ENCODE data around the gene CHRM1.

CHRM1 gene

DNA sequence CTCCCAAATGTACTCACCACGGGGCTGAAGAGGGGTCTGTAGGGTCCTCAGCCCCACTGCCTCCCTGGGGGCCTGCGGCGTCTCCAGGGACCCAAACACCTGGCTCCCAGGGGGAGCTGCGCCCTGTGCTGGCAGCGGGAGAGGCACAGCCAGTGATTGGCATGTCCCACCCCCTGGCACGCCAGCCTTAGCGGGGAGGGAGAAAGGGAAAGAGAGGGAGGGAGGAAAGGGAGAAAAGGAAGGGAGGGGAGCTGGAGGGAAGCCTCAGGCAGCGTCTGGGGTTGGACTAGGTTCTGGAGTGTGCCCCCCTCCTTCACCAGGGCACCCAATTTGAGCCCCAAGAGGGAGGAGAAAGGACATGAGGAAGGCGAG, at the start of gene CHRM1:
Gene CHRM1 (minus strand): TSS at position 163 of the 372 bp plus-strand sequence. CDS start 10,263 bp downstream, outside the sequence.
- no peak for DNase-seq (ENCODE audit: low read depth)
- no peak for TF ChIP-seq CTCF (conservative IDR thresholded peaks at IDR 0.05; ENCODE audit: low read length)
- H3K4me3 ChIP-seq (ENCODE audit: low read length): no peak within 1 kb of the TSS

GRCh38 chr11:62965574-62965973, 44.4 kb upstream of the CHRM1 start:
- TF ChIP-seq CTCF (conservative IDR thresholded peaks at IDR 0.05; ENCODE audit: low read length): no peak
- no peak for DNase-seq (ENCODE audit: low read depth)
- H3K4me3 ChIP-seq (ENCODE audit: low read length): no peak overlapping the region

GRCh38 chr11:62962391-62962790, 41.2 kb upstream of the CHRM1 start:
- no peak overlapping the region for H3K4me3 ChIP-seq (ENCODE audit: low read length)
- TF ChIP-seq CTCF (conservative IDR thresholded peaks at IDR 0.05; ENCODE audit: low read length): no peak
- no peak for DNase-seq (ENCODE audit: low read depth)

DNA sequence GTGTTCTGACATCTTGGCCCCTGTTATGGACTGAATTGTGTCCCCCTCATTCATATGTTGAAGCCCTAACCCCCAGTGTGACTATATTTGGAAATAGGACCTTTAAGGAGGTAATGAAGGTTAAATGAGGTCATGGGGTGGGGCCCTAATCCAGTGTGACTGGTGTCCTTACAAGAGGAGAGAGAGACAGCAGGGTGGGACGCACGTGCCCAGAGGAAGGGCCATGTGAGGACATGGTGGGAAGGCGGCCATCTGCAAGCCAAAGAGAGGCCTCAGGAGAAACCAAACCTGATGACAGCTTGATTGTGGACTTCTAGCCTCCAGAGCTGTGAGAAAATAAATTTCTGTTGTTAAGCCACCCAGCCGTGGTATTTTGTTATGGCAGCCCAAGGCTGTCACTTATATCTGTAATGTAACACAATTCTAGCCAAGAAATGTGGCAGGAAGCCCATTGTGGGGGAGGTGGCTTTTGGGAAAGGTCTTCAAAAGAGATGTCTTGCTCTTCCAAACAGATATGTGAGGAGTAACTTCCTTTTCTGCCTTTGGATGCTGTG, 39.9 kb upstream of the CHRM1 start:
- TF ChIP-seq CTCF (conservative IDR thresholded peaks at IDR 0.05; ENCODE audit: low read length): no peak
- no peak overlapping the region for H3K4me3 ChIP-seq (ENCODE audit: low read length)
- no peak for DNase-seq (ENCODE audit: low read depth)

- no peak for DNase-seq (ENCODE audit: low read depth)
- no peak for TF ChIP-seq CTCF (conservative IDR thresholded peaks at IDR 0.05; ENCODE audit: low read length)
- no peak overlapping the region for H3K4me3 ChIP-seq (ENCODE audit: low read length)
These were observed 38.3 kb upstream of the CHRM1 start for GRCh38 chr11:62959422-62959980.

DNA sequence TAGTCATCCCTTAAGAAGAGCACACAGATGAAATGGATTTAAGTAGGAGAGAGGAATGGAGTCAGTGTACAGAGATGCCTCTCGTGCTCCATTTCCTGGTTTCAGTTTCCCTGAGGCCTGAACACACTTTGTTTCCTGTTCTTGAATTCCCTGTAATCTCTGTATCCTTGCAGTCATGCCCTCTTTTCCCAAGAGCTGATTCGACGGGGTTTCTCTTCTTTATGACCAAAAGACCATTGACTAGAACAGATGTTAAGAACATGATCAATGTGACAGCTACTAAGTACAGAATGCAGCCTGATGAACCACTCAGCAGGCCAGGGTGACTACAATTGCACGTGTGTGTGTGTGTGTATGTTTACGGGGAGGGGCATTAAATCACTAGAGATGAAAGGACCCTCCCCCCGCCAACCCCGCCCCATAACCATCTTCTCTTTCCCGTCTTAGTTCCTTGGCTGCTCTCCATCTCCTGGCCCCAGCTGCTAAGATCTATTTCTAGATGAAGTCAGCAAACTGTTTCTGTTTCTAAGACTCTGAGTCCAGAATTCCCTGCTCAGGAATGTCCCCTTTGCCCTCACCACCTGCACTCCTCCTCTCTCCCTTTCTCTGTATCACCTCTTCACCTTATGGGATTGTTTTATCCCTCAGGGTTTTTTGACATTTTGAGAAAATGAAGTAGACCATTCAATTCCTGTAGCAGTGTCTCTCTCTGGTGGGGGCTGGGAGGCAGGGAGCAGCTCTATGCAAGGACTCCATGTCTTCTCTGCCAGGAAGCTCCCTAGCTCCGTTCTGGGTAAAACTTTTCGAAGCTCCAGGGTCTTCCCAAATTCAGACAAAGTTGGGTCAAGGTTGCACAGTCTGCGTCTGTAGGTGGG, 37.6 kb upstream of the CHRM1 start:
- no peak for TF ChIP-seq CTCF (conservative IDR thresholded peaks at IDR 0.05; ENCODE audit: low read length)
- peak; percentile 28 for DNase-seq (ENCODE audit: low read depth)
- H3K4me3 ChIP-seq (ENCODE audit: low read length): no peak overlapping the region

- H3K4me3 ChIP-seq (ENCODE audit: low read length): no peak overlapping the region
- no peak for TF ChIP-seq CTCF (conservative IDR thresholded peaks at IDR 0.05; ENCODE audit: low read length)
- DNase-seq (ENCODE audit: low read depth): no peak
These were observed 36.0 kb upstream of the CHRM1 start for GRCh38 chr11:62957147-62957546.
